ENCODE data around the gene GALNT10. TPM values are rescaled to one million over a fixed set of nuclear protein-coding genes. Genes with fewer than 3 reads are reported as not detected.
A peak's percentile ranks its signal among the peaks of the same experiment; 100 is the strongest.

The GALNT10 gene
- polyA plus RNA-seq, 1 donor = 12.9 TPM

- Histone ChIP-seq H3K4me3 (ENCODE audit: low read length) (no peak overlapping the region), H3K27me3 (ENCODE audit: control insufficient read depth, insufficient read depth, low read length) (no peaks in the 10 kb centered on the region), H3K9me3 (ENCODE audit: control insufficient read depth, low read depth, low read length) (no peaks in the 10 kb centered on the region), H3K27ac (ENCODE audit: low read length) (no peak overlapping the region), H3K4me1 (ENCODE audit: control insufficient read depth, insufficient read depth, low read length) (no peaks in the 10 kb centered on the region), H3K36me3 (ENCODE audit: control insufficient read depth, insufficient read depth, low read length) (no peaks in the 10 kb centered on the region)
- DNase-seq = no peak
- WGBS (ENCODE audit: insufficient coverage, low lambda C conversion rate) = no CpG with 5 or more reads among the region's 4 CpGs
Observed at GRCh38 chr5:154203798-154204578, 13.5 kb downstream of the GALNT10 start.

- WGBS (ENCODE audit: insufficient coverage, low lambda C conversion rate) = no CpG with 5 or more reads among the region's 6 CpGs
- Histone ChIP-seq H3K4me3 (ENCODE audit: low read length) (no peak overlapping the region), H3K9me3 (ENCODE audit: control insufficient read depth, low read depth, low read length) (no peaks in the 10 kb centered on the region), H3K36me3 (ENCODE audit: control insufficient read depth, insufficient read depth, low read length) (no peaks in the 10 kb centered on the region), H3K27me3 (ENCODE audit: control insufficient read depth, insufficient read depth, low read length) (no peaks in the 10 kb centered on the region), H3K4me1 (ENCODE audit: control insufficient read depth, insufficient read depth, low read length) (no peaks in the 10 kb centered on the region), H3K27ac (ENCODE audit: low read length) (no peak overlapping the region)
- DNase-seq = no peak
Observed at GRCh38 chr5:154205441-154206117, 15.0 kb downstream of the GALNT10 start.

GRCh38 chr5:154206311-154206710, 15.8 kb downstream of the GALNT10 start:
- no peaks in the 10 kb centered on the region for H3K9me3 ChIP-seq (ENCODE audit: control insufficient read depth, low read depth, low read length)
- WGBS (ENCODE audit: insufficient coverage, low lambda C conversion rate) = no CpG with 5 or more reads among the region's 6 CpGs
- no peak overlapping the region for H3K4me3 ChIP-seq (ENCODE audit: low read length)
- H3K27me3 ChIP-seq (ENCODE audit: control insufficient read depth, insufficient read depth, low read length) = no peaks in the 10 kb centered on the region
- DNase-seq = no peak
- no peak overlapping the region for H3K27ac ChIP-seq (ENCODE audit: low read length)
- H3K36me3 ChIP-seq (ENCODE audit: control insufficient read depth, insufficient read depth, low read length) = no peaks in the 10 kb centered on the region
- H3K4me1 ChIP-seq (ENCODE audit: control insufficient read depth, insufficient read depth, low read length) = no peaks in the 10 kb centered on the region

GRCh38 chr5:154207204-154207603, 16.7 kb downstream of the GALNT10 start:
- Histone ChIP-seq H3K27ac (ENCODE audit: low read length) (no peak overlapping the region), H3K36me3 (ENCODE audit: control insufficient read depth, insufficient read depth, low read length) (peaks cover 2% of the 10 kb centered on the region), H3K4me3 (ENCODE audit: low read length) (no peak overlapping the region), H3K9me3 (ENCODE audit: control insufficient read depth, low read depth, low read length) (no peaks in the 10 kb centered on the region), H3K4me1 (ENCODE audit: control insufficient read depth, insufficient read depth, low read length) (no peaks in the 10 kb centered on the region), H3K27me3 (ENCODE audit: control insufficient read depth, insufficient read depth, low read length) (no peaks in the 10 kb centered on the region)
- DNase-seq = no peak
- no CpG with 5 or more reads among the region's 4 CpGs for WGBS (ENCODE audit: insufficient coverage, low lambda C conversion rate)

GRCh38 chr5:154209591-154210081, 19.1 kb downstream of the GALNT10 start:
- no peaks in the 10 kb centered on the region for H3K4me1 ChIP-seq (ENCODE audit: control insufficient read depth, insufficient read depth, low read length)
- H3K4me3 ChIP-seq (ENCODE audit: low read length) = no peak overlapping the region
- WGBS (ENCODE audit: insufficient coverage, low lambda C conversion rate) = no CpG with 5 or more reads among the region's 2 CpGs
- H3K27me3 ChIP-seq (ENCODE audit: control insufficient read depth, insufficient read depth, low read length) = no peaks in the 10 kb centered on the region
- H3K36me3 ChIP-seq (ENCODE audit: control insufficient read depth, insufficient read depth, low read length) = peaks cover 2% of the 10 kb centered on the region
- no peak overlapping the region for H3K27ac ChIP-seq (ENCODE audit: low read length)
- H3K9me3 ChIP-seq (ENCODE audit: control insufficient read depth, low read depth, low read length) = no peaks in the 10 kb centered on the region
- peak in 1 of 2 donors; percentile 34 for DNase-seq

GRCh38 chr5:154210163-154210562, 19.6 kb downstream of the GALNT10 start:
- no peak for DNase-seq
- H3K27ac ChIP-seq (ENCODE audit: low read length) = no peak overlapping the region
- H3K9me3 ChIP-seq (ENCODE audit: control insufficient read depth, low read depth, low read length) = no peaks in the 10 kb centered on the region
- H3K36me3 ChIP-seq (ENCODE audit: control insufficient read depth, insufficient read depth, low read length) = peaks cover 2% of the 10 kb centered on the region
- H3K27me3 ChIP-seq (ENCODE audit: control insufficient read depth, insufficient read depth, low read length) = no peaks in the 10 kb centered on the region
- H3K4me3 ChIP-seq (ENCODE audit: low read length) = no peak overlapping the region
- WGBS (ENCODE audit: insufficient coverage, low lambda C conversion rate) = no CpG with 5 or more reads among the region's 2 CpGs
- no peaks in the 10 kb centered on the region for H3K4me1 ChIP-seq (ENCODE audit: control insufficient read depth, insufficient read depth, low read length)

GRCh38 chr5:154211641-154212390, 21.3 kb downstream of the GALNT10 start:
- no peaks in the 10 kb centered on the region for H3K4me1 ChIP-seq (ENCODE audit: control insufficient read depth, insufficient read depth, low read length)
- H3K36me3 ChIP-seq (ENCODE audit: control insufficient read depth, insufficient read depth, low read length) = peaks cover 2% of the 10 kb centered on the region
- H3K27me3 ChIP-seq (ENCODE audit: control insufficient read depth, insufficient read depth, low read length) = no peaks in the 10 kb centered on the region
- DNase-seq = no peak
- no peak overlapping the region for H3K4me3 ChIP-seq (ENCODE audit: low read length)
- no CpG with 5 or more reads among the region's 7 CpGs for WGBS (ENCODE audit: insufficient coverage, low lambda C conversion rate)
- H3K27ac ChIP-seq (ENCODE audit: low read length) = no peak overlapping the region
- H3K9me3 ChIP-seq (ENCODE audit: control insufficient read depth, low read depth, low read length) = no peaks in the 10 kb centered on the region

GRCh38 chr5:154213592-154213991, 23.1 kb downstream of the GALNT10 start:
- H3K36me3 ChIP-seq (ENCODE audit: control insufficient read depth, insufficient read depth, low read length) = peaks cover 2% of the 10 kb centered on the region
- H3K27ac ChIP-seq (ENCODE audit: low read length) = no peak overlapping the region
- H3K9me3 ChIP-seq (ENCODE audit: control insufficient read depth, low read depth, low read length) = no peaks in the 10 kb centered on the region
- DNase-seq = no peak
- H3K27me3 ChIP-seq (ENCODE audit: control insufficient read depth, insufficient read depth, low read length) = no peaks in the 10 kb centered on the region
- H3K4me3 ChIP-seq (ENCODE audit: low read length) = no peak overlapping the region
- 100% methylated on average over 1 of the region's 4 CpGs for WGBS (ENCODE audit: insufficient coverage, low lambda C conversion rate)
- H3K4me1 ChIP-seq (ENCODE audit: control insufficient read depth, insufficient read depth, low read length) = no peaks in the 10 kb centered on the region

- H3K4me3 ChIP-seq (ENCODE audit: low read length) = no peak overlapping the region
- peaks cover 2% of the 10 kb centered on the region for H3K36me3 ChIP-seq (ENCODE audit: control insufficient read depth, insufficient read depth, low read length)
- no peak for DNase-seq
- H3K27me3 ChIP-seq (ENCODE audit: control insufficient read depth, insufficient read depth, low read length) = no peaks in the 10 kb centered on the region
- H3K9me3 ChIP-seq (ENCODE audit: control insufficient read depth, low read depth, low read length) = no peaks in the 10 kb centered on the region
- no peaks in the 10 kb centered on the region for H3K4me1 ChIP-seq (ENCODE audit: control insufficient read depth, insufficient read depth, low read length)
- H3K27ac ChIP-seq (ENCODE audit: low read length) = no peak overlapping the region
- 0% methylated on average over 1 of the region's 5 CpGs for WGBS (ENCODE audit: insufficient coverage, low lambda C conversion rate)
Observed at GRCh38 chr5:154214371-154215106, 24.0 kb downstream of the GALNT10 start.
